Skin of body (tissue), 2 donors: Measurements from ENCODE around the gene WNT6. TPM values are rescaled to one million over a fixed set of nuclear protein-coding genes. Genes with fewer than 3 reads are reported as not detected.

Source experiments
- DNase-seq: peaks from one replicate; lab custom pipeline; 2025; lab: John Stamatoyannopoulos, UW
- total RNA-seq: library from RNA; depleted of rRNA; stranded (reverse); fragments of >200 nt; gene quantifications from one replicate; pipeline ENCODE4 v1.2.3, GENCODE V29; 2014

Gene WNT6
- total RNA-seq, 1 donor from 2014 or later: 1.7 TPM

GRCh38 chr2:218857371-218858137 lies 2.1 kb upstream of the WNT6 start:
- no peak for DNase-seq

DNA sequence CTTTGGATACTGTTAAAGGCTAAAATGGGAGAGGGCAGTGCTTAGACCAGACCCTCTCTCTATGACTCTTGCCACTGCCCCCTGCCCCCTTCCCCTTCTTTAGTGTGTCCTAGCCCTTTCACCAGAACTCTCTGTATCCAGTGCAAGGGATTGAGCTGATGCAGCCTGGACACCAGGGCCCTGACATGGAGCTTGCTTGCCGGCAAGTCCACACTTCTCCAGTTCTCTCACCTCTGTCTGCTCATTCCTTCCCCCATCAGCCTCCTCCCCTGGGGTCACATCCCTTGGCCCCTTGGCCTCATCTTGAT lies 1.5 kb upstream of the WNT6 start:
- no peak for DNase-seq

DNA sequence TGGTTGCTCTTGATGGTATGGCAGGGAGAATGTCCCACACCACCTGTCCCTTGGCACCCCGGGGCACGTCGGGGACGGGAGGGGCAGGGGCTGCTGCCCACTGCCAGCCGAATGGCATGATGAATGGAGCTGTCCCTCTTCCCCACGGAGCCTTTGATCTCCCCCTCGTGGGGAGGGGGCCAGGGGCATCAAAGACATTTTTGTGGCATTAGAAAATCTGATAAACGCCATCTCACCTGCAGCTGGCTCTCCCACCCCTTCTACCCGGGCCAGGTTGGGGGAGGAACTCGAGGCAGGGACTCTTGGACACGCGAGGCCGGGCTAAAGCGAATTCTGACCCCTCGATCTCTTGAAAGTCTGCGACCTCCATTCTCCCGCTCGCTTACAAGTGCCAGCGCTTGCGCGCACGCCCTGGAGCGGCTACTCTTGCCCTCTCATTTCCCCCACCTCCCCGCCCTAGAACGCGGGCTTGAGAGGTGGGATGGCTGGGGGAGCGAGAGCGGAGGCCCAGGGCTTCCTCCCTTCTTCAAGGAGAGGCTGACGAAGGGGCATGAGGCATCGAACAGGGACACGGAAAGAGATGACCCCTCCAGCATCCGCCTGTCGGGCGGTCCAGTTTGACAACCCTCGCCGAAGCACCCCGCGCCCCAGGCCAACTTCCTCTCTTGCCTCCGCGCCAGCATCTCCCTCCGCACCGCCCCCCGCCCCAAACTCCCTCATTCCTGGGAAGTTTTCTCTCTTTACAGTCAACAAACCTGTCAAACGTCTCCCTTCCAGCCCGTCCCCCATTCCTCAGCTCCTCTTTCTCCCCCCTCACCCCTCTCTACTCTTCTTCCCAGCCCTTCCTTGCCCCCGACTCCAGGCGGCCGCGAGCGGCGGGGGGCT lies 692 bp upstream of the WNT6 start:
- no peak for DNase-seq

- DNase-seq: no peak
Observed at GRCh38 chr2:218859988-218860831, 605 bp downstream of the WNT6 start.

DNA sequence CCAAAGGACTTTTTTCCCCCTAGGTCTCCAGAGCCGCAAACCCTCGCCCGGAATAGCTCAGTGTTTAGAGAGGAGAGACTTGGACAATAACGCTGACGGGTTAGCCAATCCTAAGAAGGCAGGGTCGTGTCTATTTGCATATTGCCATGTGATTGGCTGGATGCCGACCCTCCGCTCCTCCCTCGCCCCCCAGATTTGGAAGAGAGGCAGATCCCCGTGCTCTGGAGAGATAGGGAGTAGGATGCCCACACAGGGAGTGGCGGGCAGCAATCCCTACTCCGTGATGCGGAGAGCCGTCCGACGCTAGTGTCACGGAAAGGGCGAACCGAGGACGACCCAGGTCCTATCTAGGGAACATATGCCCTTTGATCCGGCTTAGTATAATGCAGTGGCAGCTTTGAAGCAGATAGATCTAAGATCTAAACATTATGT lies 1.4 kb downstream of the WNT6 start:
- peak; percentile 82 for DNase-seq

GRCh38 chr2:218861645-218862318 lies 2.2 kb downstream of the WNT6 start:
- no peak for DNase-seq

GRCh38 chr2:218863021-218863520 lies 3.5 kb downstream of the WNT6 start:
- DNase-seq: no peak

- no peak for DNase-seq
Observed at GRCh38 chr2:218865396-218865795, 5.8 kb downstream of the WNT6 start.

DNA sequence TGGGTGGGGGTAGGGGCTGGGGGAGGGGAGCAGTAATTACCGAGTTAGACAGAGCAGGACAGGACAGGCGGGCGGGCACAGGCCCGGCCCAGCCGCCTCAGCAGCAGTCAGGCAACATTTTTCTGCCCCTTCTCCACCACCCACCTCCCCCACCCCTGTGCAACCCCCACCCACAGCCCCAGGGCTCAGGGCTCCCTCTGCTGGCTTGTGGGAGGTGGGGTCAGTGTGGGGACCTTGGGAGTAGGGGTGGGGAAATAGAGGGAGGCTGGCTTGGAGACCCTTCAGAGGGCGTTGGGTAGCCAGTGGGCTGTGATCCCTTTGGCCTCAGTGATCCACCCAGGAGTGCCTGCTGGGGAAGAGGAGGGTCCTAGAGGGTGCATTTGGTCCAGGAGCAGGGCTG lies 6.4 kb downstream of the WNT6 start:
- DNase-seq: no peak

DNA sequence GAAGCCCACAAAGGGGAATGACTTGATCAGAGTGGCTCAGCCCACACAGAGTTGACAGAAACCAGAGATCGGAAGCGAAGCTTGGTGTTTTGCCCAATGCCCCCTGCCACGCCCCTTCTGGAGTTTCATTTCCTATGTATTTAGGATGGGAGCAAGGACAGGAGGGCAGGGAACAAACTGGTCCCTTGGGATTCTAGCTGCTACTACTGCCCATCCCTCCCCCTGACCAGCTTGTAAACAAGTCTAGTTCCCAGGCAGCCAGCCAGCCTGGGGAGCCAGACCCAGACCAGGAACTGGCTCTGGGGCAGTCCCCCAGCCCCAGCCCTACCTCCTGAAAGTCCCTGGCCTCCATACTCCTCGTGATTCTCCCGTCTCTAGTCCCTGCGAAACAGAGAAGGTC lies 8.3 kb downstream of the WNT6 start:
- no peak for DNase-seq

DNA sequence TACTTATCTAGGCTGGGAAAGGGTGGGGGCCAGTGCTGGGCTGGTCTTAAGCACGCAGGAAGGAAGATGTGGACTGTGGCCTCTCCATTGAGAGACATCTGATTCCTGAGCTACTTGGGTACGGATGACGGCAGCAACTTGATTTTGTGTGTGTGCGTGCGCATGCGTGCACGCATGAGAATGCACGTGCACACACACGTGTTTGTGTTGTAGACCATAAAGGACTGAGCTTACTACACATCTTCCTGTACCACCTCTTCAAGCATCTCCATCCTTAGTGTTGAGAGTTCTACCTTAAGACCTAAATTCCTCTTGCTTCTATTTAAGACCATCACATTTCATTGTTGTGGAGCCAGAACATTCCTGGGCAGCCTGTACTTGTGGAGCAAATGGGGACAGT lies 9.5 kb downstream of the WNT6 start:
- DNase-seq: no peak

DNA sequence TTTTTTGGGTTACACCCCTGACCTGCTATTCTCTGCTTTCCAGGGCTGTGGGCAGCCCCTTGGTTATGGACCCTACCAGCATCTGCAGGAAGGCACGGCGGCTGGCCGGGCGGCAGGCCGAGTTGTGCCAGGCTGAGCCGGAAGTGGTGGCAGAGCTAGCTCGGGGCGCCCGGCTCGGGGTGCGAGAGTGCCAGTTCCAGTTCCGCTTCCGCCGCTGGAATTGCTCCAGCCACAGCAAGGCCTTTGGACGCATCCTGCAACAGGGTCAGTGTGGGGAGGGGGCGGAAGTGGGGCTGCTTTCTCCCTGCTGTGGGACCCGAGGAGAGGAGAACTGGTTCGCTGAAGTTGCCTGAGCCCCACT lies 11.4 kb downstream of the WNT6 start:
- no peak for DNase-seq

DNA sequence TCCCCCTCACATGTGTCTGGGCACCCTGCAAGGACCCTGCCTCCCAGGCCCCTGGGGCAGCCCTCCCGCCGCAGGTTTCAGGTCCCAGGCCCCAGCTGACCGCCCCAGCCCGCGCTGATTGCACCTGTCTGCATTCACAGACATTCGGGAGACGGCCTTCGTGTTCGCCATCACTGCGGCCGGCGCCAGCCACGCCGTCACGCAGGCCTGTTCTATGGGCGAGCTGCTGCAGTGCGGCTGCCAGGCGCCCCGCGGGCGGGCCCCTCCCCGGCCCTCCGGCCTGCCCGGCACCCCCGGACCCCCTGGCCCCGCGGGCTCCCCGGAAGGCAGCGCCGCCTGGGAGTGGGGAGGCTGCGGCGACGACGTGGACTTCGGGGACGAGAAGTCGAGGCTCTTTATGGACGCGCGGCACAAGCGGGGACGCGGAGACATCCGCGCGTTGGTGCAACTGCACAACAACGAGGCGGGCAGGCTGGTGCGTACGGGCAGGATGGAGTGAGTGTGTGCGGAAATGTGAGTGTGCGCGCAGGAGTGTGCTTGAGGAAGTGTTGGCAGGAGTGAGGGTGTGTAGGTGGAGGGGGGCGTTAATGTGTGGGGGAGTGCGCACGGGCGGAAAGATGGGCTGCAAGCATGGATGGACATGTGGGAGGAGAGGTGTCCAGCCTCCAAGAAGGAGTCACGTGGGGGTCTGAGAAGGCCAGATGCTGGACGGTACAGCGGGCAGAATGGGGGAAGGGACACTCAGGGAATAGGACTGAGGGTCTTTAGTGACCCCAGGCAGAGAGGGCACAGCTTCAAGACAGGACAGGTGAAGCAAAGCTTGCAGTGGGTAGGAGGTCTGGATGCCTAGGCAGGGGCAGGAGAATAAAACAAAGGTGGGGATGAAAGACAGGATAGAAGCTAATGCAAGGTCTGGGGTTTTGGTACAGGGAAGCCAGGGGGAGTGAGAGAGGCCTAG lies 12.0 kb downstream of the WNT6 start:
- DNase-seq: no peak

DNA sequence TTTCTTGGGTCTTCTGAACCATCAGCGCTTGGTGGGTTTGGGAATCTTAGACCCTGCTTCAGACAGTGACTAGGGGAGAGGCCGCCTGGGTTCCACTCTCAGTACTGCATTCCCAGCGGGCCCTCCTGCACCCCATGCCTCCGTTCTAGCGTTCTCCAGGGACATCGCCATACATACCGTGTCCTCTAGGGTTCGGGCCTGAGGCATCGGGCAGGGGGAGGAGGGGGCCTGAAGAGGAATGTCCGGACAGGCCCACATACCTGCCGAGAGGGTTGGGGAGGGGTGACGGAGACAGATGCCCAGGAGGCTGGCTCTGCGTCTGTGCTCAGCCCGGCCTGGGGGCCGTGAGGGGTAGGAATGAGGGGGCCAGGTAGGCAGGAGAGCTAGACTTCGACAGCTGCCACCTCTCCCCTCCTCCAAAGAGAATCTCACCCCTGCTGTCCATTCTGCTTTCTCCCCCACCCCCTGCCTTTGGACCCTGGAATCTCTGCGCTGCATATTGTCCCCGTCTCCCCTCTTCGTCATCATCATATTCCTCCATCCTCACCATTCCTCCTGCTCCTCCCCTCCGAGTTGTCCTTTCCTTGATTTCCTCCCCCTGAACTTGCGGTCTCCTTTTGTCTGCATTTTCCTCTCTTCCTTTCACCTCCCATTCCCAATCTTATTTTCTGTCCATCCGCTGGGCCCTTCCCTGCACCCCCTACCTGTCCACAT lies 13.2 kb downstream of the WNT6 start:
- DNase-seq: no peak

GRCh38 chr2:218873359-218874194 lies 14.0 kb downstream of the WNT6 start:
- DNase-seq: no peak

GRCh38 chr2:218875692-218876246 lies 16.2 kb downstream of the WNT6 start:
- no peak for DNase-seq

- DNase-seq: peak; percentile 54
Observed at GRCh38 chr2:218876562-218877219, 17.1 kb downstream of the WNT6 start.

DNA sequence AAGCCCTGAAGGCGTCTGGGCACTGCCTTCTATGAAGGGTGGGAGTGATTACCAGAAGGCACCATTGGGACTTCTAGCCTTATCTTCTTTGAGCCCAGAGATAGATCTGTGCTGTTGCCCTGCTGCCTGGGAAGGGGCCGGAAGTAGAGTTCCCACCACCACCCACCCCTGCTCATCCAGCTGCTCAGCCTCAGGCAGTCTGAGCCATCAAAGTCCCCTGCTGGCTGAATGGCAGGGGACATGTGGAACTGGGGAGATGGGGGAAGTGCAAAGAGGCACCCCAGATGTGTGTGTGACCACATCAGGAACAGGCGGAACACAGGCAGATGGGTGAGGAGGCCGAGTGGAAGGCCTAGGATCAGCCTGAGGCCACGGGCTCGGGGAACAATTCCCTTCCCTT lies 17.7 kb downstream of the WNT6 start:
- no peak for DNase-seq
